ENCODE measurements around the gene RETNLB.

- TF ChIP-seq EZH2phosphoT487 (IDR thresholded peaks at IDR 0.05; ENCODE audit: insufficient read depth, low read depth) (no peak), EZH2 (IDR thresholded peaks at IDR 0.05; ENCODE audit: insufficient read depth, poor library complexity, severe bottlenecking) (no peak)
Observed at GRCh38 chr3:108724101-108724500, 33.1 kb downstream of the RETNLB start.
